Hepatocyte (in vitro differentiated cells): Measurements from ENCODE around the gene MAGOHB.

ENCODE experiments used
- EZH2 ChIP-seq: fragments of 200-600 bp; sonication (generic); IDR thresholded peaks from 2 replicates; pipeline ENCODE4 v1.6.1; 2016; ENCODE audit warnings: antibody characterized with exemption, mild to moderate bottlenecking, borderline replicate concordance
- EZH2phosphoT487 ChIP-seq: fragments of 200-600 bp; sonication (generic); IDR thresholded peaks from one replicate; pipeline ENCODE4 v1.6.1; 2018; ENCODE audit warnings: antibody characterized with exemption, mild to moderate bottlenecking, low read depth, moderate library complexity; ENCODE audit not compliant: unreplicated experiment, severe bottlenecking
- TF ChIP-seq, protein P1 (sequence below): fragments of 200-600 bp; sonication (generic); IDR thresholded peaks from 2 replicates; pipeline ENCODE4 v1.5.1; 2016; ENCODE audit warnings: antibody characterized with exemption, mild to moderate bottlenecking; ENCODE audit not compliant: poor library complexity

DNA sequence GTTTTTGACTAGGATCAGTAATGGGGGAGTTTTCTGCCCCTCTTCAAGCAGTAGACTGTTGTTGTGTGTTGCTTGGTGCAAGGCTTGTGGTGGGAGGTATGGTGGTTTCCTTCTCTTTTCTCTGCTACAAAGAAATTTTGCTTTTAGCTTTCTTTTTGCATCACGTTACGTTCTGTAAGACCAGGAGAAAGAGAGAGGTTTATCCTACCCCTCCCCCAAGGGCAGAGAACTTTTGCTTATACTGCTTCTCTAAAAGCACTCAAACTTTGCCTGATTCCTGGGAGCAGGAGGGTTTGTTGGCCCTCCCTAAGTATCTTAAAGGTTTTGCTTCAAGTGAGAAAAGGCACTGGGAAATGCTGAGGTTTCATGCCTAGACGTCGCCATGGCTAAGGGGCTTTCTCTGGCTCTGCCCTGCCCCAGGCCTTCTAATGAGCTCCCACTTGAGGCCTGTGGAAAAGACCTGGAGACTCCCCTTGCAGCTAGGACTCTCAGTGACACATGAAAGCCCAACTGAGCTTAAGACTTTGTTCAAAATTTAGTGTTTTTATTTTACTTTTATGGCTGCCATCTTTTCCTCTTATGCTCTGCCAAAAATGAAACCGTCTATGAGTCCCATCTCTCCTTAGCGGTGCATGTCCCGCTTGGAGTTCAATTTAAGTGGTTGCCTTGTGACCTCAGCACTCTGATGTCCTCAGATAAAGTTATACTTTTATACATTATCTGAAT is 58.5 kb downstream of the MAGOHB start:
- TF ChIP-seq, protein P1, sequence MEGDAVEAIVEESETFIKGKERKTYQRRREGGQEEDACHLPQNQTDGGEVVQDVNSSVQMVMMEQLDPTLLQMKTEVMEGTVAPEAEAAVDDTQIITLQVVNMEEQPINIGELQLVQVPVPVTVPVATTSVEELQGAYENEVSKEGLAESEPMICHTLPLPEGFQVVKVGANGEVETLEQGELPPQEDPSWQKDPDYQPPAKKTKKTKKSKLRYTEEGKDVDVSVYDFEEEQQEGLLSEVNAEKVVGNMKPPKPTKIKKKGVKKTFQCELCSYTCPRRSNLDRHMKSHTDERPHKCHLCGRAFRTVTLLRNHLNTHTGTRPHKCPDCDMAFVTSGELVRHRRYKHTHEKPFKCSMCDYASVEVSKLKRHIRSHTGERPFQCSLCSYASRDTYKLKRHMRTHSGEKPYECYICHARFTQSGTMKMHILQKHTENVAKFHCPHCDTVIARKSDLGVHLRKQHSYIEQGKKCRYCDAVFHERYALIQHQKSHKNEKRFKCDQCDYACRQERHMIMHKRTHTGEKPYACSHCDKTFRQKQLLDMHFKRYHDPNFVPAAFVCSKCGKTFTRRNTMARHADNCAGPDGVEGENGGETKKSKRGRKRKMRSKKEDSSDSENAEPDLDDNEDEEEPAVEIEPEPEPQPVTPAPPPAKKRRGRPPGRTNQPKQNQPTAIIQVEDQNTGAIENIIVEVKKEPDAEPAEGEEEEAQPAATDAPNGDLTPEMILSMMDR, result no peak
- TF ChIP-seq EZH2phosphoT487 (no peak), EZH2 (no peak)
